ENCODE measurements around the gene THSD4.

Gene THSD4

GRCh38 chr15:71601038-71601834, 486.0 kb downstream of the THSD4 start:
- H3K4me3 ChIP-seq (replicated peaks; ENCODE audit: low read depth, low read length), result no peak overlapping the region
- DNase-seq (ENCODE audit: low read depth), result no peak
- TF ChIP-seq CTCF (IDR thresholded peaks at IDR 0.05; ENCODE audit: low read length, missing control alignments), result no peak

DNA sequence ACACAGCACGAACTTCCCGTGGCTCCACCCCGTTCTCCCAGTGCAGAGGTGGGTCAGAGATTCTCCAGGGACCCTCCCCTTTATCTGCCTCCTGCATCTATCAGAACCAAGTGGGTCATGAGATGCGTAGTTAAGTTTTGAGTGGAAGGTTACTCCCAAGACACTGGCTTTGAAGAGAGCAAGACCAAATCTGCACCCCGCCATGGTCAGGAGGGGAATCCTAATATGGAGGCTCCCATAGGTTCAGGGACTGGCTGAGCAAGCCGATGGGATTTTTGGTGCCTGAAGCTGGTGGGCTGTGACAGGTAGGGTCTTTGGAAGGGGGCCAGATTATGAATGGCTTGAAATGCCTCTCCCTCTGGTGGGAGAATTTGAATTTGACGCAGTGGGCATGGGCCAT, 488.1 kb downstream of the THSD4 start:
- no peak for DNase-seq (ENCODE audit: low read depth)
- TF ChIP-seq CTCF (IDR thresholded peaks at IDR 0.05; ENCODE audit: low read length, missing control alignments), result no peak
- no peak overlapping the region for H3K4me3 ChIP-seq (replicated peaks; ENCODE audit: low read depth, low read length)

DNA sequence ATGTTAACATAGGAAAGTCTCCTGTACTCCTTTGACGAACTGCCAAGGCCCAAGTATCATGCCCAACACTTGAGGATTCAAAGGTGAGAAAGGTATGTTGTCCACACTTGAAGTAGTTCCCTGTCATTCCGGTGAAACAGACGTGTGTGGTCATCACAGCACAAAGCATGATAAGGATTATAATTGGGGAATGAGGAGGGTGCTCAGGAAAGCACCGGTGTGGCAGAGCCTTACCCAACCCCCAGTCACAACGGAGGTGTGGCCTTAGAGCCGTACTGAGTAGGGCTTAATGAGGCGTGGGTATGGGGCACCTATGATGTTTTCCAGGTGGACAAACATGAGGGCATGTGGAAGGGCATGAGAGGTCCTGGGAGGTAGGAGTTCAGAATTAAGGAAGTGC, 492.1 kb downstream of the THSD4 start:
- DNase-seq (ENCODE audit: low read depth), result no peak
- no peak for TF ChIP-seq CTCF (IDR thresholded peaks at IDR 0.05; ENCODE audit: low read length, missing control alignments)
- no peak overlapping the region for H3K4me3 ChIP-seq (replicated peaks; ENCODE audit: low read depth, low read length)

- no peak overlapping the region for H3K4me3 ChIP-seq (replicated peaks; ENCODE audit: low read depth, low read length)
- no peak for TF ChIP-seq CTCF (IDR thresholded peaks at IDR 0.05; ENCODE audit: low read length, missing control alignments)
- no peak for DNase-seq (ENCODE audit: low read depth)
These were observed 495.7 kb downstream of the THSD4 start for GRCh38 chr15:71610728-71611552.

- DNase-seq (ENCODE audit: low read depth), result no peak
- no peak overlapping the region for H3K4me3 ChIP-seq (replicated peaks; ENCODE audit: low read depth, low read length)
- TF ChIP-seq CTCF (IDR thresholded peaks at IDR 0.05; ENCODE audit: low read length, missing control alignments), result no peak
These were observed 496.5 kb downstream of the THSD4 start for GRCh38 chr15:71611553-71612396.

DNA sequence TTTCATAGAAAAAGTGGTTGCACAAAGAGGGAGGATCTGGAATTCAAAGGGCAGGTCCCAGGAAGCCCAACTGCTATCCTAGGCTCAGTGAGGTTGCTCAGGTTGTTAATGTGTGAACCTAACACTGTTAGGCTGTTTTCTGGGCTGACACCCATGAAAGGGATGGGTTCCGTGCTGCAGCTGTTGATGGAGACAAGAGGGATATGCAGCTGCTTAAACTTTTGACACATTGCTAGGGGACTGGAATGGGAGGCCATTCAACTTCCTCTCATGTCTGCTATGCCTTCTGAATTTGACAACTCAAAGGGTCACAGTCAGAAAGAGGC, 497.1 kb downstream of the THSD4 start:
- TF ChIP-seq CTCF (IDR thresholded peaks at IDR 0.05; ENCODE audit: low read length, missing control alignments), result no peak
- H3K4me3 ChIP-seq (replicated peaks; ENCODE audit: low read depth, low read length), result no peak overlapping the region
- no peak for DNase-seq (ENCODE audit: low read depth)

Measured in fibroblast of pulmonary artery (primary cell).